HepG2 (cell line): ENCODE data around the gene DBNDD1. TPM values are rescaled to one million over a fixed set of nuclear protein-coding genes. Genes with fewer than 3 reads are reported as not detected.
A peak's percentile ranks its signal among the peaks of the same experiment; 100 is the strongest.

Source experiments
- CEBPB ChIP-seq: IDR thresholded peaks from 2 replicates; pipeline ENCODE4 v1.6.1; 2011; ENCODE audit warnings: low read depth, low read length, improper control_type of control experiment, borderline replicate concordance
- CREB1 ChIP-seq, 2 experiments: fragments of 450-650 bp in 1 of 2; IDR thresholded peaks; 2 replicates each; pipeline ENCODE4 v1.6.1; 2016 to 2017; ENCODE audit warnings: control low read depth in 1 of 2, mild to moderate bottlenecking in 1 of 2, missing compliant biosample characterization in 1 of 2, missing genetic modification characterization in 1 of 2
- ERF ChIP-seq: IDR thresholded peaks from 2 replicates; pipeline ENCODE4 v1.6.1; 2018; ENCODE audit warnings: missing biosample characterization, missing genetic modification reagents
- FOXJ3 ChIP-seq: sonication (generic); formaldehyde crosslinking; IDR thresholded peaks from 2 replicates; pipeline ENCODE4 v1.4.0; 2020; ENCODE audit warnings: missing genetic modification reagents, mild to moderate bottlenecking, borderline replicate concordance
- GATA4 ChIP-seq: sonication (generic); IDR thresholded peaks from 2 replicates; pipeline ENCODE4 v1.6.1; 2016; ENCODE audit warnings: antibody characterized with exemption, low read depth, borderline replicate concordance
- HIVEP1 ChIP-seq: sonication (generic); formaldehyde crosslinking; IDR thresholded peaks from 2 replicates; pipeline ENCODE4 v1.4.0; 2020; ENCODE audit warnings: mild to moderate bottlenecking, missing genetic modification reagents
- HMG20B ChIP-seq: conservative IDR thresholded peaks from 2 replicates; pipeline ENCODE4 v1.6.1; 2016; ENCODE audit warnings: missing genetic modification reagents, missing compliant biosample characterization
- MEIS1 ChIP-seq: sonication (generic); formaldehyde crosslinking; IDR thresholded peaks from 2 replicates; pipeline ENCODE4 v1.9.0; 2021; ENCODE audit warnings: mild to moderate bottlenecking, missing genetic modification reagents, moderate library complexity, borderline replicate concordance
- NFKBIZ ChIP-seq: IDR thresholded peaks from 2 replicates; pipeline ENCODE4 v1.6.1; 2018; ENCODE audit warnings: missing genetic modification reagents, missing compliant biosample characterization
- NKX3-1 ChIP-seq: sonication (generic); formaldehyde crosslinking; IDR thresholded peaks from 2 replicates; pipeline ENCODE4 v1.5.0; 2020; ENCODE audit warnings: missing genetic modification reagents
- REXO4 ChIP-seq: sonication (generic); formaldehyde crosslinking; IDR thresholded peaks from 2 replicates; pipeline ENCODE4 v1.8.0; 2022; ENCODE audit warnings: missing genetic modification reagents, mild to moderate bottlenecking, borderline replicate concordance
- SMARCC2 ChIP-seq: fragments of 450-650 bp; IDR thresholded peaks from 2 replicates; pipeline ENCODE4 v1.6.1; 2017; ENCODE audit warnings: antibody characterized with exemption, mild to moderate bottlenecking
- SNAPC2 ChIP-seq: sonication (generic); formaldehyde crosslinking; IDR thresholded peaks from 2 replicates; pipeline ENCODE4 v1.8.1; 2022; ENCODE audit warnings: mild to moderate bottlenecking, missing genetic modification reagents
- U2AF2 ChIP-seq: fragments of 200-400 bp; formaldehyde crosslinking; IDR thresholded peaks from 2 replicates; pipeline ENCODE4 v1.6.1; 2017; ENCODE audit warnings: low read depth, mild to moderate bottlenecking, low read length
- ZBTB34 ChIP-seq: sonication (generic); formaldehyde crosslinking; IDR thresholded peaks from 2 replicates; pipeline ENCODE4 v1.8.0; 2022; ENCODE audit warnings: mild to moderate bottlenecking, missing genetic modification reagents
- ZFP36L2 ChIP-seq: sonication (generic); formaldehyde crosslinking; IDR thresholded peaks from 2 replicates; pipeline ENCODE4 v1.4.0; 2020; ENCODE audit warnings: missing genetic modification reagents
- ZNF567 ChIP-seq: sonication (generic); formaldehyde crosslinking; IDR thresholded peaks from 2 replicates; pipeline ENCODE4 v1.8.1; 2023; ENCODE audit warnings: mild to moderate bottlenecking, missing genetic modification reagents, borderline replicate concordance
- ZNF740 ChIP-seq: sonication (generic); formaldehyde crosslinking; IDR thresholded peaks from 2 replicates; pipeline ENCODE4 v1.4.0; 2020; ENCODE audit warnings: missing genetic modification reagents
- ZNF790 ChIP-seq: sonication (generic); formaldehyde crosslinking; IDR thresholded peaks from 2 replicates; pipeline ENCODE4 v1.8.0; 2022; ENCODE audit warnings: missing genetic modification reagents, mild to moderate bottlenecking, borderline replicate concordance
- ZNF850 ChIP-seq: sonication (generic); formaldehyde crosslinking; conservative IDR thresholded peaks from 2 replicates; pipeline ENCODE4 v1.9.0; 2021; ENCODE audit warnings: mild to moderate bottlenecking, missing genetic modification reagents
- ZNF883 ChIP-seq: sonication (generic); formaldehyde crosslinking; IDR thresholded peaks from 2 replicates; pipeline ENCODE4 v1.5.1; 2020; ENCODE audit warnings: mild to moderate bottlenecking, missing genetic modification reagents; ENCODE audit errors: not compliant biosample characterization
- ZSCAN12 ChIP-seq: sonication (generic); formaldehyde crosslinking; IDR thresholded peaks from 2 replicates; pipeline ENCODE4 v1.9.0; 2021; ENCODE audit warnings: mild to moderate bottlenecking, missing genetic modification reagents
- ZSCAN22 ChIP-seq: sonication (generic); formaldehyde crosslinking; IDR thresholded peaks from 2 replicates; pipeline ENCODE4 v1.4.0; 2020; ENCODE audit warnings: mild to moderate bottlenecking, missing genetic modification reagents
- ZZZ3 ChIP-seq: sonication (generic); formaldehyde crosslinking; IDR thresholded peaks from 2 replicates; pipeline ENCODE4 v1.4.0; 2020; ENCODE audit warnings: missing genetic modification reagents, mild to moderate bottlenecking, borderline replicate concordance
- polyA plus RNA-seq, 8 experiments: library from polyadenylated mRNA; depleted of rRNA in 3 of 8; stranded (reverse) in 7 of 8; unstranded in 1 of 8; fragments of >200 nt; fragmentation: Illumina TruSeq in 4 of 8; extraction: Trizol in 4 of 8; gene quantifications; 2 replicates each; pipeline versions ENCODE4 v1.2.1 to v1.2.3, GENCODE V29; 2011 to 2016; ENCODE audit warnings: low read depth in 4 of 8, missing spikeins in 1 of 8, mixed read lengths in 1 of 8; ENCODE audit not compliant: insufficient read depth in 1 of 8
- total RNA-seq, 5 experiments: library from RNA; depleted of rRNA; stranded (reverse); fragments of >200 nt; fragmentation: Illumina TruSeq; extraction: Trizol; gene quantifications; 2 replicates each; pipeline ENCODE4 v1.2.3, GENCODE V29; 2016; ENCODE audit warnings: low read depth in 1 of 5
- TF ChIP-seq, protein P1 (sequence below): sonication (generic); formaldehyde crosslinking; IDR thresholded peaks from 2 replicates; pipeline ENCODE4 v1.8.0; 2022; ENCODE audit warnings: missing genetic modification reagents, mild to moderate bottlenecking, moderate library complexity, borderline replicate concordance

Gene DBNDD1
- total and polyA plus RNA-seq, 2 of the 13 experiments (the other 11 are each of a cell fraction or from before 2014, with no cell fraction given) = 17.0 to 40.4 TPM

DNA sequence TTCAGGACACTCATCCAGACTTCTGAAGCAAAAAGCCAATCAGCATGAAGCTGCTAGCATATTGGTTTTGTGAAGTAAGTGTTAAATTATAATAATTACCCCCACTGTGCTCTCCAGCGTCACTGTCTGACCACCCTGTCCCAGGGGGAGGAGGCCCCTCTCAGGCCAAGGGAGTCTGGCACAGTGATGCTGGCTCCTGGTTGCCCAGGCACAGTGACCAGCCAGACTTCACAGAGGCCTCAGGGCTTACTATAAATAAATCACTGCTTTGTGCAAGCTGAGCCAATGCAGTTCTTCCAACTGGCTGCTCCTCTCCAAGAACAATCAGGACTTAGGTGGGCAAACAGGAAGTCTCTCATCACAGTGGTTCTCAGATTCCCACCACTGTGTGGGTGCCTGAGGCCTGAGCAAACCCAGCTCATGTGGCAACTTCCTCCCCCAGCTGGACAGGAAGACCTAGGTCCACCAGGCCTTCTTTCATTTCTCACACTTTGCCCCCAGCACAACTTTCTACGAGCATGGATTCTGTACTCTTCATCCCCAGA is 1.7 kb upstream of the DBNDD1 start (continued):
- TF ChIP-seq ZNF790 (CRISPR knock-in tag) (no peak), GATA4 (no peak), ZZZ3 (CRISPR knock-in tag) (0 out of 2 replicates have a peak, but pooled peaks have one; percentile 32), MEIS1 (CRISPR knock-in tag) (no peak), ZSCAN22 (CRISPR knock-in tag) (no peak), NKX3-1 (CRISPR knock-in tag) (no peak), ZSCAN12 (no peak), ZNF740 (CRISPR knock-in tag) (no peak), ZNF883 (CRISPR knock-in tag) (no peak), FOXJ3 (CRISPR knock-in tag) (no peak), CREB1 (IDR thresholded peaks at IDR 0.05) (no peak), CREB1 (CRISPR knock-in tag; IDR thresholded peaks at IDR 0.05) (no peak), ZBTB34 (CRISPR knock-in tag) (no peak), REXO4 (CRISPR knock-in tag) (no peak), HMG20B (CRISPR knock-in tag) (peak; percentile 90), ZFP36L2 (CRISPR knock-in tag) (no peak), SMARCC2 (no peak), NFKBIZ (no peak), SNAPC2 (CRISPR knock-in tag) (no peak), CEBPB (peak; percentile 76; the same call in 1 of the 2 replicates), U2AF2 (no peak), HIVEP1 (no peak), ERF (CRISPR knock-in tag) (peak; percentile 32), ZNF567 (CRISPR knock-in tag) (0 out of 2 replicates have a peak, but pooled peaks have one; percentile 76), ZNF850 (CRISPR knock-in tag) (no peak)
- TF ChIP-seq, protein P1, sequence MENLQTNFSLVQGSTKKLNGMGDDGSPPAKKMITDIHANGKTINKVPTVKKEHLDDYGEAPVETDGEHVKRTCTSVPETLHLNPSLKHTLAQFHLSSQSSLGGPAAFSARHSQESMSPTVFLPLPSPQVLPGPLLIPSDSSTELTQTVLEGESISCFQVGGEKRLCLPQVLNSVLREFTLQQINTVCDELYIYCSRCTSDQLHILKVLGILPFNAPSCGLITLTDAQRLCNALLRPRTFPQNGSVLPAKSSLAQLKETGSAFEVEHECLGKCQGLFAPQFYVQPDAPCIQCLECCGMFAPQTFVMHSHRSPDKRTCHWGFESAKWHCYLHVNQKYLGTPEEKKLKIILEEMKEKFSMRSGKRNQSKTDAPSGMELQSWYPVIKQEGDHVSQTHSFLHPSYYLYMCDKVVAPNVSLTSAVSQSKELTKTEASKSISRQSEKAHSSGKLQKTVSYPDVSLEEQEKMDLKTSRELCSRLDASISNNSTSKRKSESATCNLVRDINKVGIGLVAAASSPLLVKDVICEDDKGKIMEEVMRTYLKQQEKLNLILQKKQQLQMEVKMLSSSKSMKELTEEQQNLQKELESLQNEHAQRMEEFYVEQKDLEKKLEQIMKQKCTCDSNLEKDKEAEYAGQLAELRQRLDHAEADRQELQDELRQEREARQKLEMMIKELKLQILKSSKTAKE (CRISPR knock-in tag) = no peak
